ENCODE results near the gene ANKS1B.
"Not testable (repeated sequence)": the region's sequence is repeated elsewhere in the genome, so short reads cannot be mapped to it uniquely, and the experiment has no call there.

Gene ANKS1B

GRCh38 chr12:98983647-98984046, 1001.1 kb downstream of the ANKS1B start:
- no peak for DNase-seq
- TF ChIP-seq POLR2A (IDR thresholded peaks at IDR 0.05; ENCODE audit: low read length), result no peak
- TF ChIP-seq GATA1 (IDR thresholded peaks at IDR 0.05; ENCODE audit: low read depth, low read length), result no peak

- DNase-seq, result no peak
- TF ChIP-seq GATA1 (IDR thresholded peaks at IDR 0.05; ENCODE audit: low read depth, low read length), result no peak
- TF ChIP-seq POLR2A (IDR thresholded peaks at IDR 0.05; ENCODE audit: low read length), result no peak
Measured at GRCh38 chr12:98980508-98980907, 1004.2 kb downstream of the ANKS1B start.

- no peak for DNase-seq
Measured at GRCh38 chr12:98977186-98977585, 1007.5 kb downstream of the ANKS1B start.

GRCh38 chr12:98974767-98975381, 1009.9 kb downstream of the ANKS1B start:
- TF ChIP-seq POLR2A (IDR thresholded peaks at IDR 0.05; ENCODE audit: low read length) (no peak), GATA1 (IDR thresholded peaks at IDR 0.05; ENCODE audit: low read depth, low read length) (no peak)
- no peak for DNase-seq

More at GRCh38 chr12:98977186-98977585, 1007.5 kb downstream of the ANKS1B start:
- TF ChIP-seq GATA1 (IDR thresholded peaks at IDR 0.05; ENCODE audit: low read depth, low read length), result no peak
- no peak for TF ChIP-seq POLR2A (IDR thresholded peaks at IDR 0.05; ENCODE audit: low read length)

- TF ChIP-seq GATA1 (IDR thresholded peaks at IDR 0.05; ENCODE audit: low read depth, low read length) (no peak), POLR2A (IDR thresholded peaks at IDR 0.05; ENCODE audit: low read length) (no peak)
- DNase-seq, result no peak
Measured at GRCh38 chr12:98973395-98973794, 1011.3 kb downstream of the ANKS1B start.

GRCh38 chr12:98970950-98971349, 1013.8 kb downstream of the ANKS1B start:
- no peak for DNase-seq
- no peak for TF ChIP-seq POLR2A (IDR thresholded peaks at IDR 0.05; ENCODE audit: low read length)
- TF ChIP-seq GATA1 (IDR thresholded peaks at IDR 0.05; ENCODE audit: low read depth, low read length), result no peak

GRCh38 chr12:98970210-98970609, 1014.5 kb downstream of the ANKS1B start:
- DNase-seq, result no peak
- TF ChIP-seq GATA1 (IDR thresholded peaks at IDR 0.05; ENCODE audit: low read depth, low read length) (no peak), POLR2A (IDR thresholded peaks at IDR 0.05; ENCODE audit: low read length) (no peak)

- TF ChIP-seq GATA1 (IDR thresholded peaks at IDR 0.05; ENCODE audit: low read depth, low read length) (no peak), POLR2A (IDR thresholded peaks at IDR 0.05; ENCODE audit: low read length) (no peak)
- DNase-seq, result no peak
Measured at GRCh38 chr12:98968896-98969295, 1015.8 kb downstream of the ANKS1B start.

- not testable (repeated sequence) for DNase-seq
Measured at GRCh38 chr12:98957135-98957534, 1027.6 kb downstream of the ANKS1B start.

GRCh38 chr12:98955284-98955683, 1029.5 kb downstream of the ANKS1B start:
- TF ChIP-seq POLR2A (IDR thresholded peaks at IDR 0.05; ENCODE audit: low read length), result no peak
- no peak for TF ChIP-seq GATA1 (IDR thresholded peaks at IDR 0.05; ENCODE audit: low read depth, low read length)
- DNase-seq, result peak in 1 of 2 experiments; percentile 8

GRCh38 chr12:98954506-98954905, 1030.2 kb downstream of the ANKS1B start:
- no peak for DNase-seq
- TF ChIP-seq POLR2A (IDR thresholded peaks at IDR 0.05; ENCODE audit: low read length) (no peak), GATA1 (IDR thresholded peaks at IDR 0.05; ENCODE audit: low read depth, low read length) (no peak)

GRCh38 chr12:98951406-98951805, 1033.3 kb downstream of the ANKS1B start:
- TF ChIP-seq POLR2A (IDR thresholded peaks at IDR 0.05; ENCODE audit: low read length) (no peak), GATA1 (IDR thresholded peaks at IDR 0.05; ENCODE audit: low read depth, low read length) (no peak)
- DNase-seq, result no peak

- TF ChIP-seq GATA1 (IDR thresholded peaks at IDR 0.05; ENCODE audit: low read depth, low read length) (no peak), POLR2A (IDR thresholded peaks at IDR 0.05; ENCODE audit: low read length) (no peak)
Measured at GRCh38 chr12:98948343-98948949, 1036.3 kb downstream of the ANKS1B start.

GRCh38 chr12:98945864-98946263, 1038.9 kb downstream of the ANKS1B start:
- TF ChIP-seq GATA1 (IDR thresholded peaks at IDR 0.05; ENCODE audit: low read depth, low read length) (no peak), POLR2A (IDR thresholded peaks at IDR 0.05; ENCODE audit: low read length) (no peak)
- no peak for DNase-seq

More at GRCh38 chr12:98948343-98948949, 1036.3 kb downstream of the ANKS1B start:
- DNase-seq, result no peak

GRCh38 chr12:98939926-98940325, 1044.8 kb downstream of the ANKS1B start:
- DNase-seq, result no peak
- TF ChIP-seq POLR2A (IDR thresholded peaks at IDR 0.05; ENCODE audit: low read length), result no peak
- no peak for TF ChIP-seq GATA1 (IDR thresholded peaks at IDR 0.05; ENCODE audit: low read depth, low read length)

All from erythroblast (primary cell).